ENCODE measurements around the gene JAK1.
"Not testable (repeated sequence)": the region's sequence is repeated elsewhere in the genome, so short reads cannot be mapped to it uniquely, and the experiment has no call there.

DNA sequence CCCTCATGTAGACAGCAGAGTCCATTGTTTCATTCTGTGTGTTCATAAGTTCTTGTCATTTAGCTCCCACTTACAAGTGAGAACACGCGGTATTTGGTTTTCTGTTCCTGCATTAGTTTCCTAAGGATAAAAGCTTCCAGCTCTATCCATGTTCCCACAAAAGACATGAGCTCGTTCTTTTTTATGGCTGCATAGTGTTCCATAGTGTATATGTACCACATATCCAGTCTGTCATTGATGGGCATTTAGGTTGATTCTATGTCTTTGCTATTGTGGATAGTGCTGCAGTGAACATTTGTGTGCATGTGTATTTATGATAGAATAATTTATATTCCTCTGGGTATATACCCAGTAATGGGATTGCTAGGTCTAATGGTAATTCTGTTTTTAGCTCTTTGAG is 145.8 kb downstream of the JAK1 start:
- TF ChIP-seq ZNF112, ZBTB21 (tag by site-specific recombination; IDR thresholded peaks at IDR 0.05): not testable (repeated sequence)
- TF ChIP-seq, protein P1, sequence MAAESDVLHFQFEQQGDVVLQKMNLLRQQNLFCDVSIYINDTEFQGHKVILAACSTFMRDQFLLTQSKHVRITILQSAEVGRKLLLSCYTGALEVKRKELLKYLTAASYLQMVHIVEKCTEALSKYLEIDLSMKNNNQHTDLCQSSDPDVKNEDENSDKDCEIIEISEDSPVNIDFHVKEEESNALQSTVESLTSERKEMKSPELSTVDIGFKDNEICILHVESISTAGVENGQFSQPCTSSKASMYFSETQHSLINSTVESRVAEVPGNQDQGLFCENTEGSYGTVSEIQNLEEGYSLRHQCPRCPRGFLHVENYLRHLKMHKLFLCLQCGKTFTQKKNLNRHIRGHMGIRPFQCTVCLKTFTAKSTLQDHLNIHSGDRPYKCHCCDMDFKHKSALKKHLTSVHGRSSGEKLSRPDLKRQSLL (tag by site-specific recombination; IDR thresholded peaks at IDR 0.05): not testable (repeated sequence)

All from HEK293 (cell line).